Peyer's patch (tissue), 4 donors: ENCODE results near the gene PGBD5.

Experiments used
- CTCF ChIP-seq, 6 experiments: fragments of 450-650 bp in 4 of 6; fragments of 200-600 bp in 2 of 6; sonication (generic) in 1 of 6; IDR thresholded peaks; one replicate each; pipeline ENCODE4 v1.5.1; 2017 to 2019; ENCODE audit warnings: antibody characterized with exemption in 6 of 6, mild to moderate bottlenecking in 3 of 6, moderate library complexity in 1 of 6
- POLR2A ChIP-seq, 2 donors: fragments of 450-650 bp; IDR thresholded peaks; one replicate each; pipeline ENCODE4 v1.5.1; 2017; ENCODE audit warnings: antibody characterized with exemption in 2 of 2, mild to moderate bottlenecking in 2 of 2, moderate library complexity in 2 of 2

GRCh38 chr1:230351983-230352382, 74.1 kb downstream of the PGBD5 start:
- TF ChIP-seq CTCF (IDR thresholded peaks at IDR 0.05) (no peak), POLR2A (IDR thresholded peaks at IDR 0.05) (no peak)
